Suppressor macrophage treated with lipopolysaccharide for 1 hour (primary cell): ENCODE measurements around the gene SPEF2.

Experiments
- DNase-seq, 3 donors: peaks; one replicate each; pipeline ENCODE4 v3.0.0-alpha.2; 2020 to 2022

The SPEF2 gene

DNA sequence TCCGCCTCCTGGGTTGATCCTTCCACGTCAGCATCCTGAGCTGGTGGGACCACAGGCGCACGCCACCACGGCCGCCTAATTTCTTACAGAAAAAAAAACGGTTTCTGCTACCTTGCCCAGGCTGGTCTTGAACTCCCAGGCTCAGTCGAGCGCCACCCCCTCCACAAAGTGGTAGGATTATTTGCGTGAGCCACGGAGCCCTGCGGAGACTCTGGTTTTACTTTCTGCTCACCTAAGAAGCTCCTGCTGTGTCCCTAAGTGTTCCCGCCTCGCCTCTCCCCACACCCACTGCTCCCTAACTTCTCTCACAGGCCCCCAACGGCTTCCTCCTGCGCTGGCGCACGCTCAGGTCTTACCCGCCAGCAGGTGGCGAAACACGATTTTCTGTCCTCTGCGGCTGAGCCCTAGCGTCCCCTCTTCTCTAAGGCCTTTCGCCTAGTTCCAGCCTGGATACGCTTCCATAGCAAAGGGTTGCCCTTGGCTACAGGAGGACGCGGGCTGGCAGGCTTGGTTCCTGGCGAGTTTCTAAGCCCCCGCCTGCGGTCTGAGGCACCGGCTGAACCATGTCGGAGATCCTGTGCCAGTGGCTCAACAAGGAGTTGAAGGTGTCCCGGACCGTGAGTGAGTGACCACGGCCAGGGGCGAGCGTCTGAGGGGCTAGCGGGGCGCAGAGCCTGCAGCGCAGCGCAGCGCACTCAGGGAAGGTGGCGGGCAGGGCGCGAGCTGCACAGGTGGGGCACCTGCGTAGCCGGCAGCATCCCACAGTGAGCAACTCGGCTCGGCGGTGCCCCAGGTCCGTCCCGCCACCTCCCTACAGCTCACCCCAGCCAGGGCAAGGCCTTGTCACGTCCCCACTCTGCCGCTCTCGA is at the start of gene SPEF2:
Gene SPEF2, plus strand, starts transcription at position 429 of the 869 bp plus-strand sequence. Its CDS starts 135 bp downstream, at position 564.
- peak; percentile 90 to 93 (median 92) for DNase-seq

GRCh38 chr5:35575578-35575977 is 42.1 kb upstream of the SPEF2 start:
- DNase-seq, result no peak

GRCh38 chr5:35587419-35587818 is 30.2 kb upstream of the SPEF2 start:
- DNase-seq, result no peak

DNA sequence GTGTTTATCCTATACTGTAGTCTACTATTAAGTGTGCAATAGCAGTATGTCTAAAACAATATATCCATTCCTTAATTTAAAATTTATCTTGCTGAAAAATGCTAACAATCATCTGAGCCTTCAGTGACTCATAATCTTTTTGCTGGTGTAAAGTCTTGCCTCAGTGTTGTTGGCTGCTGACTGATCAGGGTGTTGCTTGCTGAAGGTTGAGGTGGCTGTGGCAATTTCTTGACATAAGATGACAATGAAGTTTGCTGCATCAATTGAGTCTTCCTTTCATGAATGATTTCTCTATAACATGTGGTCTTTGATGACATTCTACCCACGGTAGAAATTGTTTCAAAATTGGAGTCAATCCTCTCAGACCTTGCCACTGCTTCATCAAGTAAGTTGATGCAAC is 24.3 kb upstream of the SPEF2 start:
- no peak for DNase-seq

- DNase-seq, result peak in 2 of 3 donors; percentile 5 to 20
Measured at GRCh38 chr5:35598707-35599370, 18.8 kb upstream of the SPEF2 start.

- DNase-seq, result no peak
Measured at GRCh38 chr5:35600591-35600990, 17.1 kb upstream of the SPEF2 start.

GRCh38 chr5:35608881-35609779 is 8.5 kb upstream of the SPEF2 start:
- DNase-seq, result no peak

GRCh38 chr5:35617060-35617434 is 616 bp upstream of the SPEF2 start:
- no peak for DNase-seq

GRCh38 chr5:35618304-35618636 is 607 bp downstream of the SPEF2 start:
- DNase-seq, result no peak

- DNase-seq, result no peak
Measured at GRCh38 chr5:35618781-35619180, 1.1 kb downstream of the SPEF2 start.

GRCh38 chr5:35622974-35623373 is 5.3 kb downstream of the SPEF2 start:
- no peak for DNase-seq

- no peak for DNase-seq
Measured at GRCh38 chr5:35623991-35624390, 6.3 kb downstream of the SPEF2 start.

GRCh38 chr5:35626108-35626507 is 8.4 kb downstream of the SPEF2 start:
- no peak for DNase-seq

DNA sequence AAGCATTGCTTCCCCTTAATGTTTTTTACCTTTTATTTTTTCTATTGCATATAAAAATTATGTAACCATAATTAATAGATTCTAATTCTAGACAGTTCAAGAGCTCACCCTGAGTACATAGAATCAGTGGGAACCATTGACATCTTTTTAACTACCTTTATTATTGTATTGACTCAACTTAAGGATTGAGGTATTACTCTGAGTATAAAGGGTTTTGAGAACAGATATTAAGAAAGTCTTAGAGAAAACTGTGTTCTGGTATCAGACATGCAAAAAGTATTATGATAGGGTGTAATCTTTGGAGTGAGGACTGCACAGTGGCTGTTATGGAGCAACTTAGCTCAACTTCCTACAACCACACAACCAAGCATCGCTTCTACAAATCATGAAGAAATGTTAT is 8.9 kb downstream of the SPEF2 start:
- no peak for DNase-seq

DNA sequence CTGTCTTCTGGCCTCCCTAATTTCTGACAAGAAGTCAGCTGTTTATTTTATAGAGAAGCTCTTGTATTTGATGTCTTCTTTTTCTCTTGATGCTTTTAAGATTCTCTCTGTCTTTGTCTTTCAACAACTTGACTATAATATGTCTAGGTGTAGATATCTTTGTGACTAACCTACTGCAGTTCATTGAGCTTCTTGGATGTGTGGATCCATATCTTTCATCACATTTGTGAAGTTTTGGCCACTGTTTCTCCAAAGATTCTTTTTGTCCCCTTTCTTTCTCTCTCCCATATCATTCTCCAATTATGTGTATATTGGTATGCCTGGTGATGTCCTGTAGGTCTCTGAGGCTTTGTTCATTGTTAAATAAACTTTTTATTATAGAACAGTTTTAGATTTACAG is 16.7 kb downstream of the SPEF2 start:
- no peak for DNase-seq

- no peak for DNase-seq
Measured at GRCh38 chr5:35640623-35641022, 23.0 kb downstream of the SPEF2 start.

DNA sequence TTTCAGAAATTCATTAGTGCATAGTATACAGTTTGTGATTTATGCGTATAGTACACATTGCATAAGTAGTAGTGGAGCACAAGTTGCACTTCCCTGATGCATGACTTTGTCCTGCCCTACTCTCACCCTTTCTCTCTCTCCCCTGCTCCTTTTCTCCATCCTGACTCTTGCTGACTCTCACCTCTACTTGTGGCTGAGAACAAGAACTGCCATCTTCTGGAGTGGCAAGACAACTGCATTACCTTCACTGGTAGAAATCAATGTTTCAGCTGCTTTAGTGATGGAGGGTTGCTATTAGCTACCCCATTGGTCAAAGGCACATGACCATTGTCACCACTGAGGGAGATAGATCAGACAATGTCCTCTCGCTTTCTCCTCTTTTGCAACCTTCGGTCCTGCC is 26.9 kb downstream of the SPEF2 start:
- DNase-seq, result no peak

DNA sequence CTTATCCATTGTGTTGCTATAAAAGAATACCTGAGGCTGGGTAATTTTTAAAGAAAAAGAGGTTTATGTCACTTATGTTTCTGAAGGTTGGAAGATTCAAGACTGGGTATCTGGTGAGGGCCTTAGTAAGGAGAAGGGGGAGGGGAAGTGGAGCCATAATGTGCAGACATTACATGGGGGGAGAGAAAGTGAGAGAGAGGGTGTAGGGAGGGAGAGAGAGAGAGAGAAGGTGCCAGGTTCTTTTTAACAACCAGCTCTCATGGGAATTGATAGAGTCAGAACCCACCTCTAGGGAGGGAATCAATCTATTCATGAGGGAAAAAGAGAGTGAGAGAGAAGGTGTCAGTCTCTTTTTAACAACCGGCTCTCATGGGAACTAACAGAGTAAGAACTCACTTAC is 29.5 kb downstream of the SPEF2 start:
- no peak for DNase-seq

DNA sequence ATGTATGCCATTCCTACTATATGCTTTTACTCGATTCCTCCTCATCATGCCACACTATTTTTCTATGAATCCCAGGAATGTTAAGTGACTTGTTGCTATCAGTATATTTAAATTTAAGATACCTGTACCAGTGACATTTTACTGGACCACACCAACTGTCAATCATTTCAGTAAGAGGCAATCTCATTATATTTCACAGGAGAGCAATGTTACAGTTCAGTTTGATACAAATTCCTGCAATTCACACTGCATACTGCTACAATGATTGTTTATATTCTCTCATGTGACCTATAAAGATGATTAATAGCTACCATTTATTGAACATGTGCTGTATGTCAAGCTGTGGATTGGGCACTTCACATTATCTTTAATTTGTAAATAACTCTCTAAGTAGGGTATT is 30.0 kb downstream of the SPEF2 start:
- DNase-seq, result no peak

DNA sequence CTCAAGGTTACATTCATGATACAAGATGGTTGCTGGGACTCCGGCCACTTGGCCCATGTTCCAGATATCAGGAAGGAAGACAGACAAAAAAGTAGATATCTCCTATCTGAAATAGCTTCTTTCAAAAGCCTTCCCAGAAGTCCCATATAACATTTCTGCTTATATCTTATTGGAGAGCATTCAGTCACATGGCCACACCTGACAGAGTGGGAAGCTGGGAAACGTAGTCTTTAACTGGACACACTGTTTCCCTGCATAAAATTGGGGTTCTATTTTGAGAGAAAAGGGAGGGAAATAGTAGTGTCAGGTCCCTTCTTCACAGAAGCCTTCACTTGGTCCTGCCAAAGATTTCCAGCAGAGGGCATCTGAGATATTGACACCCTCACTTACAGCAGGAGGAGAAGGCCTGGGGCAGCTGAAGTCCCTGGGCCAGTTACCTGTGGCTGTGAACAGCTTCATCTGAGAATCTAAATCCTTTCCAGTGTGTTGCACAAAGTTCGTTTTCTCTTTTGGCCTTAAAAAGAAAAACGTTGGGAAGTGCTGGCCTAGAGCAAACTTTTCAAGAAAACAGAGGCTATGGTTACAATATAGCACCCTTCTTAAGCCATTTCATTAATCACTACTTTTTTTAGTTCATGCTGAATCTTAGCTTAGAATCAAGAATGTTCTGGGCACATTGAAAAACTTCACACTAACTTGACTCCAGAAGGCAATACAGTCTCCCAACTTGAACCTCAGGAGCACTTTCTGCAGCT is 33.5 kb downstream of the SPEF2 start:
- DNase-seq, result peak; percentile 53 to 59 (median 57)

DNA sequence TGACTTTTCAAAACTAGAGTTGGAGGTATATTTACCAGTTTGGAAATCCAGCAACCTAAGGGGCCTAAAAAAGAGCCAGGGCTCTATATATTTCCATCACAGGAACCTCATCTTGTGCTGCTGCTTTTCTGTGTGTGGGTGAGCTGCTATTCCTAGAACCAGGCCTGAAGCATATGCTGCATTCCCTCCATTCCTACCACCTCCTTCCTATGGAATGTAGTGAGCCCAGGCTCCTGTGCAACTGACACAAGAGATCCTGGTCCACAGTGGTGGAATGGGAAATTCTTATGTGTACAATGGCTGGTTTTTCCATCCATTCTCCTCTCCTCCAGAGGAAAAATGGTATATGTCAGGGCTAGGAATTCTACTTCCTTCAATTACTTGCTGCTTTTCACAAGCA is 39.1 kb downstream of the SPEF2 start:
- no peak for DNase-seq

DNA sequence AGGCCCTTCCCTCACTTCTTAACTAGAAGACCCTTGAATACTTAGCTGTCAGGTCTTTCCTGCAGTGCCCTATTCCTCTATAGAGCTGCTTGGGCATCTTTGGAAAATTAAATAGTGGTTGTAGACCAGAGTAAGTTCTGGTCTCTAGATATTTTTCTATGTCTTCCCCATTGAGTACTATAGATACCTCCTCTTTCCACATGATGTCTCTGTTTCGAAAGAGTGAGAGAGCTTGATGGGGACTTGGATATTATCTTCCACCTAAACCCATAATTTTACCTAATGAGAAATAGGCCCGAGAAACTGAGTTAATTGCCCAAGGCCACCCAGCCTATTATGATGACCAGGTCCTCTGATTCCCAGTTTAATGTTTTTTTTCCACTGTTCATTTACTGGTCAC is 40.2 kb downstream of the SPEF2 start:
- DNase-seq, result no peak

DNA sequence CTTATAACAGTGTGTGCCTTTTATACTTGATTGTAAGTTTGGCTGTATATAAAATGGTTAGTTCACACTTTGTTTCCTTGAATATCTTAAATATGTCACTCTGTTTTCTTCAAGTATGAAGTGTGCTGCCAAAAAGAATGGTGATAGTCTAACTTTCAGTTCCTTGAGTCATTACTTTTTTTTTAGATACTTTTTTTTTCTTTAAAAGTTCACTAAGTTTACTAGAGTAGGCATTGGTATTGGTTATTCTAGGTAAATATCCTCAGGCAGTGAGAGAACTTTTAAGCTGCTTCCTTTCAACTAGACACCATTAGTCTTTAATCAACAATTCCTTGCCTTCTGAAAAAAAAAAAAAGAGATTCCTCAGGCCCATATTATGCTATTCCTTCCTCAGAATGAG is 41.9 kb downstream of the SPEF2 start:
- no peak for DNase-seq
